Cardiac muscle cell (in vitro differentiated cells and primary cell): ENCODE results near the gene CYB561D1. TPM values are rescaled to one million over a fixed set of nuclear protein-coding genes. Genes with fewer than 3 reads are reported as not detected.

Experiments used
- DNase-seq, 2 donors: peaks; one replicate each; pipeline versions ENCODE4 v3.0.0 to v3.0.0-alpha.2; 2010 to 2017; ENCODE audit warnings: low read depth in 1 of 2, low spot score in 1 of 2
- H3K27ac ChIP-seq: fragments of 200-600 bp; sonication (generic); 2 replicates; pipeline ENCODE4 v1.5.1; 2016
- H3K27me3 ChIP-seq: fragments of 200-600 bp; sonication (generic); 2 replicates; pipeline ENCODE4 v1.6.0; 2016; ENCODE audit warnings: control low read depth
- H3K36me3 ChIP-seq: fragments of 200-600 bp; sonication (generic); 2 replicates; pipeline ENCODE4 v1.5.1; 2016; ENCODE audit warnings: control low read depth
- H3K4me1 ChIP-seq: fragments of 200-600 bp; sonication (generic); 2 replicates; pipeline ENCODE4 v1.8.1; 2017; ENCODE audit warnings: low read depth, mild to moderate bottlenecking, mixed run types
- H3K4me3 ChIP-seq: fragments of 200-600 bp; sonication (generic); 2 replicates; pipeline ENCODE4 v1.5.1; 2016; ENCODE audit warnings: mild to moderate bottlenecking
- H3K9me3 ChIP-seq: fragments of 200-600 bp; sonication (generic); 2 replicates; pipeline ENCODE4 v1.5.1; 2017; ENCODE audit warnings: low read depth, mild to moderate bottlenecking, control low read depth
- CTCF ChIP-seq: IDR thresholded peaks from 2 replicates; pipeline ENCODE4 v1.5.1; 2012; ENCODE audit warnings: low read depth, mild to moderate bottlenecking, low read length
- polyA plus RNA-seq: library from polyadenylated mRNA; unstranded; fragments of >200 nt; fragmentation: Nextera tagmentation; extraction: Ambion mirVana; gene quantifications from 2 replicates; pipeline ENCODE4 v1.2.1, GENCODE V29; 2016
- total RNA-seq: library from RNA; depleted of rRNA; stranded (reverse); fragments of >200 nt; gene quantifications from 2 replicates; pipeline ENCODE4 v1.2.3, GENCODE V29; 2016

Gene CYB561D1
- total and polyA plus RNA-seq, 2 experiments from 2014 or later, result 5.3 to 6.6 TPM

- no peak overlapping the region for H3K4me3 ChIP-seq
- H3K36me3 ChIP-seq, result no peaks in the 10 kb centered on the region
- no peaks in the 10 kb centered on the region for H3K4me1 ChIP-seq
- no peak overlapping the region for H3K27ac ChIP-seq
- no peak for TF ChIP-seq CTCF
- no peaks in the 10 kb centered on the region for H3K9me3 ChIP-seq
- H3K27me3 ChIP-seq, result peaks cover 4% of the 10 kb centered on the region
- no peak for DNase-seq
Observed at GRCh38 chr1:109502364-109502851, 8.5 kb downstream of the CYB561D1 start.

DNA sequence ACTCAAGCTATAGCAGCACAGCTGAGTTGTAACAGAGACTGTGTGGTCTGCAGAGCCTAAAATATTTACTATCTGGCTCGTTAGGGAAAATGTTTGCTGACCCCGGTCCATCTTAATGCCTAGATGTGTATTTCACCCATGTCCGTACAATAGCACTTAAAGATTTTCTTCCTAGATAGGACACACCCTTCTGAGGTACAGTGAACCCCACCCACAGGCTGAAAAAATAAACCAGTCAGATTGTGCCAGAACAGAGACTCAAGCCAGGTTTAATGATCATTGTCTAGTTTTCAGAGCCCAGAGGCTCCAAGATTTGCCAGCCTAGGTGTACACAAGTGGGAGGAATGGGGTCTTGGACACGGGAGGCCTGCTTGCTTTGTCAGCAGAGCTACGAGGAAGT lies 10.0 kb downstream of the CYB561D1 start:
- no peak for TF ChIP-seq CTCF
- no peak for DNase-seq
- Histone ChIP-seq H3K4me3 (no peak overlapping the region), H3K27me3 (peaks cover 16% of the 10 kb centered on the region), H3K36me3 (no peaks in the 10 kb centered on the region), H3K9me3 (no peaks in the 10 kb centered on the region), H3K27ac (no peak overlapping the region), H3K4me1 (no peaks in the 10 kb centered on the region)

DNA sequence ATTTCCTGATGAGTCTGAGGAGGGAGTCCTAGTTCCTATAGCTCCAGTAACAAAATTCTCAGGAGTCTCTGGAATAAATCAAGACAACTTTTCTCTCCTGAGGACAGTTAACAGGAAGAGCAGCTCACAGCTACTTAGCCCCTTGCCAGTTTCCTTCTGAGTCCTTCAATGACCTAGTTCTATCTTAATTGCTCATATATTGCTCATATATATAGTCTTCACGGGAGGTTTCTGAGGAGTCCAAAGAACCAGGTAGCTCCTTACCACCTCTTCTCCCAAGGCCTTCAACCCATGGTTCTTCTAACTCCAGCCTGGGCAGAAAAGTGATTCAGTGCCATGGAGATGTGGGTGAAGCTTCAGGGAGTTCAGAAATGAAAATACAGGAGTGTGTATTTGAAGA lies 11.1 kb downstream of the CYB561D1 start:
- TF ChIP-seq CTCF, result no peak
- H3K4me1 ChIP-seq, result no peaks in the 10 kb centered on the region
- DNase-seq, result no peak
- no peak overlapping the region for H3K27ac ChIP-seq
- no peak overlapping the region for H3K4me3 ChIP-seq
- peaks cover 16% of the 10 kb centered on the region for H3K27me3 ChIP-seq
- no peaks in the 10 kb centered on the region for H3K36me3 ChIP-seq
- H3K9me3 ChIP-seq, result no peaks in the 10 kb centered on the region

DNA sequence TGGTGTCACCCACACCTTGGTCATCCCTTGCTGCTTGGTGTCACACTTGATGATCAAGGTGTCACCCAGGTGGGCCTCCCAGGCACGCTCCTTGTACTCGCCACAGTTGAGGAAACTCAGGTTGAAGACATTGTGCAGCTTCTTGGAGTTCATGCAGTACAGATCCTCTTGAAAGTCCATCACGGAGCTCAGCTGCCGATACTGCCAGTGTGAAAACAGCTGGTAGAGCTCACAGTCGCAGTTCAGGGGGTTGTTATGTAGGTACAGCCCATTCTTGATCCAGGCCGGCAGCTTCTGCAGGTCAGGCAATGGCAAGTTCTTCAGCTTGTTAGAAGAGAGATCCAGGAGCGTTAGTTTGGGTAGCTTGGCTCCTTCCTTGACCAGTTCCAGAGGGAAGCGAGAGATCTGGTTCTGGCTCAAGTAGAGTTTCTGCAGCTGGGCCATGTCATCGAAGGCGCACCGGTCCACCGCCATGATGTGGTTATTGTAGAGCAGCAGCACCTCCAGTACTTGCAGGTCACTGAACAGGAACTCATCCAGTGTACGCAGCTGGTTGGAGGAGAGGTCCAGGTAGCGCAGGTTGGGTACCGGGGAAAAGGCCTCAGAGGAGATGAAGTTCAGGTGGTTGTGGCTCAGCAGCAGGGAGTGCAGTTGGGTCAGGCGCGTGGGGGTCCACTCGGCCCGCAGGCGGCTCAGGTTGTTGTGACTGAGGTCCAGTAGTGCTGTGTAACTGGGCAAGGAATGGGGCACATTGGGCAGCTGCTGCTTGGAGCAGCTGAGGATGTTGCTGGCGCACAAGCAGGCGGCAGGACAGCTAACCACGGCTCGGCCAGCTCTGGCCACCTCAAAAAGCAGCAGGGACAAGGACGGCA lies 14.3 kb downstream of the CYB561D1 start:
- DNase-seq, result no peak
- Histone ChIP-seq H3K4me3 (no peak overlapping the region), H3K27ac (no peak overlapping the region), H3K4me1 (no peaks in the 10 kb centered on the region), H3K36me3 (no peaks in the 10 kb centered on the region), H3K9me3 (no peaks in the 10 kb centered on the region), H3K27me3 (peaks cover 40% of the 10 kb centered on the region)
- no peak for TF ChIP-seq CTCF

GRCh38 chr1:109508873-109509175 lies 14.9 kb downstream of the CYB561D1 start:
- Histone ChIP-seq H3K27me3 (peaks cover 45% of the 10 kb centered on the region), H3K9me3 (no peaks in the 10 kb centered on the region), H3K27ac (no peak overlapping the region), H3K4me3 (peak overlapping the region; percentile 72), H3K36me3 (no peaks in the 10 kb centered on the region), H3K4me1 (no peaks in the 10 kb centered on the region)
- no peak for TF ChIP-seq CTCF
- no peak for DNase-seq
